CD4-positive, alpha-beta memory T cell (primary cell): Measurements from ENCODE around the gene MUC6. TPM values are rescaled to one million over a fixed set of nuclear protein-coding genes. Genes with fewer than 3 reads are reported as not detected.

Experiments used
- CTCF ChIA-PET: fragments of 350-600 bp; sonication (Branson Sonifier 250); formaldehyde crosslinking; loops from one replicate; lab custom pipeline; 2021; ENCODE audit warnings: inconsistent platforms; ENCODE audit not compliant: partially characterized antibody; lab: Charles Lee
- POLR2A ChIA-PET: fragments of 350-600 bp; sonication (Branson Sonifier 250); formaldehyde crosslinking; loops from one replicate; lab custom pipeline; 2021; ENCODE audit not compliant: partially characterized antibody; lab: Charles Lee
- DNase-seq, 5 donors: peaks; one replicate each; pipeline versions ENCODE4 v3.0.0 to v3.0.0-alpha.2; 2020 to 2022; ENCODE audit warnings: mixed read lengths in 1 of 5
- H3K27ac ChIP-seq: one replicate; pipeline ENCODE4 v1.7.0; 2013; ENCODE audit warnings: low read depth, low read length
- H3K27me3 ChIP-seq: 2 replicates; pipeline ENCODE4 v1.7.0; 2013; ENCODE audit warnings: mild to moderate bottlenecking, low read length, moderate library complexity; ENCODE audit not compliant: insufficient read depth
- H3K36me3 ChIP-seq: 2 replicates; pipeline ENCODE4 v1.7.0; 2013; ENCODE audit warnings: mild to moderate bottlenecking, low read length, moderate library complexity; ENCODE audit not compliant: insufficient read depth
- H3K4me1 ChIP-seq: 2 replicates; pipeline ENCODE4 v1.7.0; 2013; ENCODE audit warnings: mild to moderate bottlenecking, low read length, moderate library complexity; ENCODE audit not compliant: insufficient read depth
- H3K4me3 ChIP-seq, 2 donors: one replicate each; pipeline ENCODE4 v1.7.0; 2013; ENCODE audit warnings: low read length in 2 of 2, mild to moderate bottlenecking in 1 of 2
- H3K9me3 ChIP-seq, 2 donors: one replicate each; pipeline ENCODE4 v1.7.0; 2013; ENCODE audit warnings: low read length in 2 of 2, control low read depth in 1 of 2; ENCODE audit not compliant: control insufficient read depth in 1 of 2
- H3K27ac Mint-ChIP-seq, 7 donors: one replicate each; pipeline ENCODE4 v1.8.0; 2020 to 2021; ENCODE audit warnings: mixed read lengths in 7 of 7, mild to moderate bottlenecking in 6 of 7, inconsistent platforms in 3 of 7, moderate library complexity in 3 of 7
- H3K27me3 Mint-ChIP-seq, 2 donors: one replicate each; pipeline ENCODE4 v1.8.0; 2020 to 2021; ENCODE audit warnings: mixed read lengths in 2 of 2
- H3K36me3 Mint-ChIP-seq, 2 donors: one replicate each; pipeline ENCODE4 v1.8.0; 2020 to 2021; ENCODE audit warnings: mixed read lengths in 2 of 2, inconsistent platforms in 1 of 2, mild to moderate bottlenecking in 1 of 2
- H3K4me1 Mint-ChIP-seq, 4 donors: one replicate each; pipeline ENCODE4 v1.8.0; 2020 to 2021; ENCODE audit warnings: mixed read lengths in 4 of 4, mild to moderate bottlenecking in 1 of 4
- H3K4me3 Mint-ChIP-seq, 8 donors: one replicate each; pipeline ENCODE4 v1.8.0; 2020 to 2021; ENCODE audit warnings: mixed read lengths in 8 of 8, mild to moderate bottlenecking in 7 of 8, moderate library complexity in 6 of 8, inconsistent platforms in 3 of 8
- H3K9me3 Mint-ChIP-seq, 8 donors: one replicate each; pipeline ENCODE4 v1.8.0; 2020 to 2021; ENCODE audit warnings: mixed read lengths in 8 of 8, mild to moderate bottlenecking in 5 of 8, inconsistent platforms in 3 of 8, moderate library complexity in 1 of 8
- intact Hi-C: fragments of 100-400 bp; cut with micrococcal nuclease; formaldehyde crosslinking; loops from one replicate; pipeline ENCODE4 v1.15.1; 2023
- polyA plus RNA-seq, 2 donors: library from polyadenylated mRNA; unstranded; fragments of 300-500 nt; fragmentation: Illumina TruSeq; gene quantifications; one replicate each; pipeline ENCODE4 v1.2.3, GENCODE V29; 2021
- total RNA-seq, 2 experiments: library from RNA; stranded (reverse); gene quantifications; one replicate each; pipeline ENCODE4 v1.2.3, GENCODE V29; 2021

Gene MUC6
- total and polyA plus RNA-seq, 4 experiments from 2014 or later: 0.13 TPM; not detected in 3

- Mint-ChIP-seq H3K27ac (no peak overlapping the region), H3K9me3 (peaks cover 0 to 5% (median 0%) of the 10 kb centered on the region in 8 donors), H3K4me1 (peaks cover 6 to 13% (median 9%) of the 10 kb centered on the region in 4 donors), H3K4me3 (no peak overlapping the region), H3K36me3 (peaks cover 20 to 45% of the 10 kb centered on the region in 2 donors), H3K27me3 (no peaks in the 10 kb centered on the region)
- no peaks in the 10 kb centered on the region for H3K4me1 ChIP-seq
- intact Hi-C loops: no loop called here
- peaks cover 32% of the 10 kb centered on the region for H3K36me3 ChIP-seq
- DNase-seq: no peak
- ChIA-PET CTCF (no interaction called here), POLR2A (no interaction called here)
- H3K27ac ChIP-seq: no peak overlapping the region
- no peaks in the 10 kb centered on the region for H3K27me3 ChIP-seq
- no peaks in the 10 kb centered on the region for H3K9me3 ChIP-seq
- H3K4me3 ChIP-seq: no peak overlapping the region
Observed at GRCh38 chr11:993632-994167, 42.8 kb downstream of the MUC6 start.

- no peaks in the 10 kb centered on the region for H3K27me3 Mint-ChIP-seq
- intact Hi-C loops: no loop called here
Observed at GRCh38 chr11:992577-992976, 43.9 kb downstream of the MUC6 start.

DNA sequence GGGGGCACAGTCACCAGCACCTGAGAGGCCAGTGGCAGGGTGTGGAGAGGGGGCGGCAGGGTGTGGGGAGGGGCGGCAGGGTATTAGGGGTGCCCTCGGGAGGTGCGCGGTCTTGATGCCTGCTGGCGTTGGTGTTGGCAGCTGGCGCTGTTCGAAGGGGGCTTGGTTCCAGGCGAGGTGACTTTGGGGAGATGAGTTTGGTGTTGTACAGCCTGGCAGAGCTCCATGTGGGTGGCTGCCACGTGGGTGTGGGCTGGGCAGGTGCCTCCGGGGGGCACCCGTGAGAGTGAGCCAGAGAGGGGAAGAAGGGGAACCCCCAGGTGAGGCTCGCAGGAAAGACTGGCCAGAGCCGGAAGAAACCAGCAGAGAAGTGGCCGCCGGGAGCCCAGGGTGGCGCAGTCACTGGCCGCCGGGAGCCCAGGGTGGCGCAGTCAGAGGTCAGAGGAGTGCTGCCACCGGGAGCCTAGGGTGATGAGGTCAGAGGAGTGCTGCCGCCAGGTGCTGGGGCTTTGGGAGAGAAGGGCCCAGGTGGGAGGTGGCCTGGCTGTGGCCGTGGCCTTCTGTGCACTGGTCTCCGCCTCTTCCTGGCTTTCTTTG is 44.7 kb downstream of the MUC6 start:
- no peak for DNase-seq
- H3K36me3 ChIP-seq: peaks cover 44% of the 10 kb centered on the region
- H3K4me3 ChIP-seq: no peak overlapping the region

More at GRCh38 chr11:992577-992976, 43.9 kb downstream of the MUC6 start:
- Histone ChIP-seq H3K9me3 (no peaks in the 10 kb centered on the region), H3K4me3 (no peak overlapping the region), H3K36me3 (peaks cover 40% of the 10 kb centered on the region), H3K27me3 (no peaks in the 10 kb centered on the region), H3K4me1 (no peaks in the 10 kb centered on the region), H3K27ac (no peak overlapping the region)
- Mint-ChIP-seq H3K27ac (peak overlapping the region in 2 of 7 donors; percentile 46 to 61), H3K4me1 (peaks cover 6 to 13% (median 9%) of the 10 kb centered on the region in 4 donors), H3K9me3 (peaks cover 0 to 5% (median 0%) of the 10 kb centered on the region in 8 donors), H3K4me3 (no peak overlapping the region), H3K36me3 (peaks cover 23 to 49% of the 10 kb centered on the region in 2 donors)
- POLR2A ChIA-PET: no interaction called here
- no peak for DNase-seq
- CTCF ChIA-PET: no interaction called here

GRCh38 chr11:991034-991433 is 45.5 kb downstream of the MUC6 start:
- POLR2A ChIA-PET: no interaction called here
- DNase-seq: no peak
- peaks cover 5 to 9% (median 7%) of the 10 kb centered on the region in 4 donors for H3K4me1 Mint-ChIP-seq
- Histone ChIP-seq H3K9me3 (no peaks in the 10 kb centered on the region), H3K27ac (no peak overlapping the region), H3K4me3 (no peak overlapping the region), H3K27me3 (no peaks in the 10 kb centered on the region), H3K36me3 (peaks cover 52% of the 10 kb centered on the region), H3K4me1 (no peaks in the 10 kb centered on the region)
- no peaks in the 10 kb centered on the region for H3K27me3 Mint-ChIP-seq
- CTCF ChIA-PET: no interaction called here
- intact Hi-C loops: no loop called here
- peaks cover 20 to 42% of the 10 kb centered on the region in 2 donors for H3K36me3 Mint-ChIP-seq
- H3K27ac Mint-ChIP-seq: no peak overlapping the region
- peaks cover 0 to 5% (median 0%) of the 10 kb centered on the region in 8 donors for H3K9me3 Mint-ChIP-seq
- peak overlapping the region in 1 of 8 donors; percentile 15 for H3K4me3 Mint-ChIP-seq

More for the DNA sequence above, 44.7 kb downstream of the MUC6 start:
- intact Hi-C loops: no loop called here
- Histone ChIP-seq H3K9me3 (no peaks in the 10 kb centered on the region), H3K27me3 (no peaks in the 10 kb centered on the region), H3K27ac (no peak overlapping the region), H3K4me1 (no peaks in the 10 kb centered on the region)
- Mint-ChIP-seq H3K9me3 (peaks cover 0 to 5% (median 0%) of the 10 kb centered on the region in 8 donors), H3K27me3 (no peaks in the 10 kb centered on the region), H3K27ac (peak overlapping the region in 1 of 7 donors; percentile 68), H3K4me3 (no peak overlapping the region), H3K36me3 (peaks cover 23 to 48% of the 10 kb centered on the region in 2 donors), H3K4me1 (peaks cover 6 to 13% (median 9%) of the 10 kb centered on the region in 4 donors)
- POLR2A ChIA-PET: no interaction called here
- CTCF ChIA-PET: no interaction called here

DNA sequence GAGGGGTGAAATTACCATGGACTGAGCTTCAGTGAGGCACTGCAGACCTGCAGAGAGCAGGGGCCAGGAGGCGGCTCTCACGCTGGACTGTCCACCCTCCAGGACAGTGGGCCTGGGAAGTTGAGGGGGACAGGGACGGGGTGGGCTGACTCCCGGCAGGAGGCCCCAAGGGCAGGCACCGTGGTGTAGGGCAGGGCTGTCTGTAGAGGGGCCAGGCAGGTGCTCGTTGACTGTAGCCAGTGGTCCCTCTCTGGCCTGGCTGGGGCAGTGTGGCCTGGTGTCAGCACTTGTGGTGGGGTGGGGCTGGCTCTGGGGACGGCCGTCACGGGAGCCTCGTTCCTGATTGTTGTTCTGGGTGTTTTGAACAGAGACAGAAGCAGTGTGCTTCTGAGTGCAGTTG is 46.4 kb downstream of the MUC6 start:
- Mint-ChIP-seq H3K27me3 (no peaks in the 10 kb centered on the region), H3K36me3 (peaks cover 14 to 37% of the 10 kb centered on the region in 2 donors), H3K4me3 (no peak overlapping the region), H3K9me3 (peaks cover 0 to 3% (median 0%) of the 10 kb centered on the region in 8 donors), H3K4me1 (peaks cover 2 to 4% (median 3%) of the 10 kb centered on the region in 4 donors), H3K27ac (peak overlapping the region in 1 of 7 donors; percentile 73)
- no peaks in the 10 kb centered on the region for H3K27me3 ChIP-seq
- POLR2A ChIA-PET: no interaction called here
- H3K36me3 ChIP-seq: peaks cover 61% of the 10 kb centered on the region
- H3K4me3 ChIP-seq: no peak overlapping the region
- intact Hi-C loops: no loop called here
- no peak overlapping the region for H3K27ac ChIP-seq
- no peaks in the 10 kb centered on the region for H3K9me3 ChIP-seq
- no peaks in the 10 kb centered on the region for H3K4me1 ChIP-seq
- CTCF ChIA-PET: no interaction called here
- DNase-seq: no peak

- POLR2A ChIA-PET: no interaction called here
- no peak overlapping the region for H3K27ac Mint-ChIP-seq
- H3K27me3 Mint-ChIP-seq: no peaks in the 10 kb centered on the region
- Histone ChIP-seq H3K9me3 (no peaks in the 10 kb centered on the region), H3K36me3 (peaks cover 65% of the 10 kb centered on the region), H3K27me3 (no peaks in the 10 kb centered on the region), H3K4me1 (no peaks in the 10 kb centered on the region), H3K27ac (no peak overlapping the region), H3K4me3 (no peak overlapping the region)
- peaks cover 0 to 3% (median 0%) of the 10 kb centered on the region in 8 donors for H3K9me3 Mint-ChIP-seq
- intact Hi-C loops: no loop called here
- no peak for DNase-seq
- peaks cover 18 to 44% of the 10 kb centered on the region in 2 donors for H3K36me3 Mint-ChIP-seq
- CTCF ChIA-PET: no interaction called here
- peaks cover 0 to 3% (median 1%) of the 10 kb centered on the region in 4 donors for H3K4me1 Mint-ChIP-seq
- no peak overlapping the region for H3K4me3 Mint-ChIP-seq
Observed at GRCh38 chr11:987671-988070, 48.8 kb downstream of the MUC6 start.

DNA sequence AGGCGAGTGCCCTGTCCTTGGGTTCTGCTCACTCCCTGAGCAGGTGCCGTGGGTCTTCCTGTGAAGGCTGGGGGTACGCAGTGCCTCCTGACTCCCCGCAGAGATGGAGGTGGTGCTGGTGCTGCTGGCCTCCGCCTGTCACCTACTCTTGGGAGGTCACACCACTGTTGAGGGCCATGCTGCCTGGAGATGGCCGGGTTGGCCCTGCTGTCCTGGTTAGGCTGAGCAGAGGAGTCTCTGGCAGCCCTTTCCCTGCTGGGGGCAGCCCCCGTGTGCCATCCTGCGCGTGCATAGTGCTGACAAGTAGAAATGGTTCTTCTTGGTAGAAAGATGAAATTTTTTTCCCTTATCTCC is 49.6 kb downstream of the MUC6 start:
- H3K4me3 Mint-ChIP-seq: no peak overlapping the region
- H3K36me3 Mint-ChIP-seq: peaks cover 14 to 43% of the 10 kb centered on the region in 2 donors

More for the DNA sequence above, 49.6 kb downstream of the MUC6 start:
- intact Hi-C loops: no loop called here
- Histone ChIP-seq H3K27ac (no peak overlapping the region), H3K9me3 (no peaks in the 10 kb centered on the region), H3K4me1 (no peaks in the 10 kb centered on the region), H3K36me3 (peaks cover 59% of the 10 kb centered on the region), H3K27me3 (no peaks in the 10 kb centered on the region), H3K4me3 (no peak overlapping the region)
- Mint-ChIP-seq H3K9me3 (no peaks in the 10 kb centered on the region), H3K4me1 (peaks cover 0 to 3% (median 1%) of the 10 kb centered on the region in 4 donors), H3K27me3 (no peaks in the 10 kb centered on the region), H3K27ac (no peak overlapping the region)
- ChIA-PET POLR2A (no interaction called here), CTCF (no interaction called here)
- no peak for DNase-seq
